ENCODE results near the gene ZNF653.
A peak's percentile ranks its signal among the peaks of the same experiment; 100 is the strongest.

ZNF653 gene

GRCh38 chr19:11513946-11514345 lies 8.3 kb upstream of the ZNF653 start:
- DNase-seq, result no peak

DNA sequence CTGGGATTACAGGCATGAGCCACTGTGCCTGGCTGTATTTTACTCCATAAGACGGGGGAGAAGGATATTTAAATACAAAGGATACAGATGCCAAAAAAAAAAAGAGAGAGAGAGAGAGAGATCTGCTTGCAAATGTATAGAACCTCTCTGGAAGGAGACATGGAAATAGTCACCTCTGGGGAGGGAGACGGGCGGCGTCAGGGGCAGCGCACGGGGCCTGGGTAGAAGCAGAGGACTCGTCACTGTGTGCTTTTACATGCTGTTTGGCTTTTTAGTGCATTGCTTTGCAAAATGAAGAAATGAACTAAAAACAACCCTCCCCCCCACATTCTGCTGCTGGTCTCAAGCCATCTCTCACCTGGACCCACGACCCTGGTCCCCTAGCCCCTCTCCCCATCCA lies 4.8 kb upstream of the ZNF653 start:
- DNase-seq, result no peak

DNA sequence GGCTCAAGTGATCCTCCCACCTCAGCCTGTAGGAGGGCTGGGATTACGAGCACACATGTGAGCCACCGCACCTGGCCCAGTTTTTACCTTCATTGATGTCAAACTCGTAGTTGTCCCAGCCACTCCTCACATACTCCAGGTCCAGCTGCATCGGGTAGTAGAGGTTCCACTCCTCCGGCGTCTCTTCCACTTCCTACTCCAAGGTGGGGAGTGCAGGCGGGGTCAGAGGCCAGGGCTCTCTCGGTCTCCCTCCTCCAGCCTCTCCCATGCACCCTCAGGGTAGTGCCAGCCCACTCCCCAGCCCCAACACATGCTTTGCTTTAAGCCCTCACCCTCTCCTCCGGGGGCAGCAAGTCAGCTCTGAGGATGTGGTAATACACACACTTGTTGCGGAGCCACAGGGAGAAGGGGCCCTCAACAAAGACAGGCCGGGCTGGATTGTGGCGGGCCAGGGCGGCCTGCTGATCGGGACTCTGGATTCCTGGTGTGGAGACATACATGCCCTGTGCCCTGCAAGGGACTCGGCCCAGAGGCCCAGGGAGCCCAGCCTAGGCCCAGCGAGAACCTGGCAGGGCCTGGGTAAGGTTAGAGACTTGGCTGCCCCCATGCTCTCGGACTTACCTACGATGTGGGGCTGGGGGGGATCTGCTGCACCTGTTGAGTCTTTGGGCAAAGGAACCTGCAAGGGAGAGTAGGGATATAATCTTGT lies 1.9 kb upstream of the ZNF653 start:
- no peak for DNase-seq

DNA sequence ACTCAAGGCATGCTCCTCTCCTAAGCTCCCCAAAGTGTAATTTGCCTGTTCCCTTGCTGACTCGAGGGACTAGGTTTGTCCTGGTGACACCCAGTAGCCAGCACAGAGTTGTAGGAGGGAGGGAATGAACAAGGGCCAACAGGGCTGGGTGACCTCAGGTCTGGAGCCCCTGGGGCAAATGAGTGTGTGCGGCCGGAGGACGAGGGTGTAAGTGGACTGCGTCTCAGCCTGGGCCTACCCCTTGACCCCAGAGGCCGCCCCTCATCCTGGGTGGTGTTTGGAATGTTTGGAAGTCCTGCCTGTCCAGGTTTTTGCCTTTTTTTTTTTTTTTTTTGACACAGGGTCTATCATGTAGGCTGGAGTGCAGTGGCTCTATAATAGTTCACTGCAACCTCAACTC lies 1.3 kb upstream of the ZNF653 start:
- DNase-seq, result no peak

DNA sequence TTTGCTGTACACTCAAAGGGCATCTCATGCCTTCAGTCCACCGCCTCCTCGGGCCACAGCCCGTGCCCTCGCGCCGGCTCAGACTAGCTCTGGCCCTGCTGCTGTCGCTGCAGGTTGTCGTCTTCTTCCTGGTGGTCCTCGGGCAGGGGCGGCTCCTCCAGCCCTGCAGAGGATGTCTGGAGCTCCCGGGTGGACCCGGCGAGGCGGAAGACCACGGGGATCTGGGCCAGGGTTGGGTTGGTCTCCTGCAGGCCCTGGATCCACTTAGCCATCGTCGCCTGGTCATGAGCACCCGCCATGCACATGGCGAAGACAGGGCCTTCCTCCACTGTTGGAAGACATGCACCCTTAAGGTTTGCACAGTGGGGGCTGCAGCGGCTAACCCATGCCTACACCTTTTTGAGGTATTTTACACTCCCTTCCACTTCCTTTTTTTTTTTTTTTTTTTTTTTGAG lies 489 bp upstream of the ZNF653 start:
- DNase-seq, result no peak

DNA sequence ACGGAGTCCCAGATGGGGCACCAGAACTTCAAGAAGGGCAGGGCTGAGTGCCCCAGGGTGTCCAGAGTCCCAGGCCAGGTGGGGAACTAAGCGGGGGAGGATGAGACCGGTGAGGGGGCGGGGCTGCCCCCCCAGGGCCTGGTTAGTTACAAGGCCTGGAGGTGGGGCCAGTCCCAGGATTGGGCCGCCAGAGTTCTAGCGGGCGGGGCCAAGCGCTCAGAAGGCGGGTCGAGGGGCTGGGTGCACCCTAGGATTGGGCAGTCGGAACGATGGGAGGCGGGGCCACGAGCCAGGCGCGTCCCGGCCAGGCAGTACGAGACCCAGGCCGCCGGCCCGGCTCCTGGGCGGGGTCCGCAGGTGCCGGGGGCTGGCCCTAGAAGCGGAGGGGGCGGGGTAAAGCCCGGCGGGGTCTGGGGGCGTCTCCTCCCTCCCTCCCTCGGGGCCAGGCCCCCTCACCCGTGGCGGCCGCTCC lies 571 bp downstream of the ZNF653 start:
- peak; percentile 95 for DNase-seq

GRCh38 chr19:11504502-11505031 lies 1.1 kb downstream of the ZNF653 start:
- DNase-seq, result no peak

DNA sequence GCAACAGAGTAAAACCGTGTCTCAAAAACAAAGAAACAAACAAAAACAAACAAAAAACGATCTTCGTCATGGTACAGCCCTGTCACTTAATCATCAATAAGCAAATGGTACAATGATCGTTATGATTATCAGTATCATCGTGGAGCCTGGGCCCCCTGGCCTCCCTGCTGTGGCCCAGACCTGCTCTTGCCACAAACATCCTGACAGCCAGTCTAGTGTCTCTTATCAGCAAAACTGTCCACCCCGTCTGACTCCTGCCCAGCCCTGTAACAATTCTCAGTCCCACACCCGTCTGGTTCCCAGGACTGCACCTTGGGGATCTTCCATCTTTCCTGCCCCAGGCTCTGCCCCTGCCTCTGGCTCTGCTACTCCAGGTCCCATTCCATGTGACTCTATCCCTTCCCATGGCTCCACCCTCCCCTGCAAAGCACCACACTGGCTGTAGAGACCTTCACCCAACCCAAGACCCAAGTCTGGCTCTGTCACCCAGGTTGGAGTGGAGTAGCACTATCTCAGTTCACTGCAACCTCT lies 5.7 kb downstream of the ZNF653 start:
- no peak for DNase-seq

DNA sequence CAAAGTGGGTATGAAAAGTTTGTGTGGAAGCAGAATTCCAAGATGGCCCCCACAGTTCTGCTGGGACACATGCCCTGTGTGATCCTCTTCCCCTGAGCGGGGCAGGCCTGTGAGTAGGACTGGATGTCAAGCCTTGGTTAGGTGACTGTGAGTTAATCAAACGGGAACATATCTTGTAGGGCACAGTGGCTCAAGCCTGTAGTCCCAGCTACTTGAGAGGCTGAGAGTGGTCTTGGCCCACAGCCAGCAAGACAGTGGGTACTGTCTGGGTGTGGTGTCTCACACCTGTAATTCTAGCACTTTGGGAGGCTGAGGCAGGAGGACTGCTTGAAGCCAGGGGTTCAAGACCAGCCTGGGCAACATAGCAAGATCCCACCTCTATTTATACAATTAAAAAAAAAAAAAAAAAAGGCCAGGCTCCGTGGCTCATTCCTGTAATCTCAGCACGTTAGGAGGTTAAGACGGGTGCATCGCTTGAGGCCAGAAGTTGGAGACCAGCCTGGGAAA lies 6.4 kb downstream of the ZNF653 start:
- no peak for DNase-seq

GRCh38 chr19:11496391-11497163 lies 9.1 kb downstream of the ZNF653 start:
- DNase-seq, result peak; percentile 55

DNA sequence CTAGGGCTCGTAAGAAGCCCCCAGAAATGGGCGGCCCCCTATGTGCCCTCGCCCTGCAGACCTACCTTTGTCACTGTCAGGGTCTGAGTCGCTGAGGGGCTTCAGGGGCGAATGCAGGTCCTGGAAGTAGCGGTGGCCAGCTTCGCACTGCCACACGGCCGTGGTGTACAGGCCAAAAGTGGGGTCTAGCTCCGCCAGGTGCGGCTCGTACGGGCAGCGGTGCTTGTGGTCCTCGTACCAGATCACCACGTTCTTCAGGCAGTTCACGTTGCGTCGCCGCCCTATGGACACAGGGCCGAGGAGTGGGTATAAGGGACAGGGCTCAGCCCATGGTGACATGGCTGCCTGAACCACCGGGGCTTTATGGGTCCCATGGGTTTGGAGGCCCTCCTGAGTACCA lies 9.8 kb downstream of the ZNF653 start:
- DNase-seq, result no peak

GRCh38 chr19:11495481-11495880 lies 10.2 kb downstream of the ZNF653 start:
- no peak for DNase-seq

DNA sequence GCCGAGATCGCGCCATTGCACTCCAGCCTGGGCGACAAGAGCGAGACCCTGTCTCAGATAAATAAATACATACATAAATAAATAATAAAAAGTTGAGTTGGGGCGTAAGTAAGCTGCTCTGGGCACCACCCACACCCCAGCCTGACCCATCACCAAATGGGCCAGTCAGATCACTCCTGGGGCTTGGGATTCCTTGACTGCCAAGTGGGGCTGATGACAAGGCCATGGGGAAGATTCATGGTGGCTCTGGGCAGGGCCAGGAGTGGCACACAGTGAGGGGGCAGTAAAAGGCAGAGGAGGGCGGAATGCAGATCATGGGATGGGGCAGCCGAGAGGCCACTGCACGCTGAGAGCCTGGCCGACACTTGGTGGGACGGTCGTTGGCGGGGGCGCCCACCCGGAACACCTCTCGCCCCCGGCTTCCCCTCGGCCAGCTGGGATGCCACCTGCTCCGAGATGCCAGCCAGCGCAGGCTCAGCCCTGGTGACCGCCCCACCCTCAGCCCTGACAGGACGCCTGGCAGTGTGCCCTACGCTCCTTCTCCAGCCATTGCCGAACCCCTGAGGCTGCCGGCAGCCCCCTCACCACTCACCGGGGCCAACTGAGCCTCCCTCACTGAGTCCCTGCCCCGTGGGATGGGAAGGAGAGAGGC lies 10.9 kb downstream of the ZNF653 start:
- no peak for DNase-seq

DNA sequence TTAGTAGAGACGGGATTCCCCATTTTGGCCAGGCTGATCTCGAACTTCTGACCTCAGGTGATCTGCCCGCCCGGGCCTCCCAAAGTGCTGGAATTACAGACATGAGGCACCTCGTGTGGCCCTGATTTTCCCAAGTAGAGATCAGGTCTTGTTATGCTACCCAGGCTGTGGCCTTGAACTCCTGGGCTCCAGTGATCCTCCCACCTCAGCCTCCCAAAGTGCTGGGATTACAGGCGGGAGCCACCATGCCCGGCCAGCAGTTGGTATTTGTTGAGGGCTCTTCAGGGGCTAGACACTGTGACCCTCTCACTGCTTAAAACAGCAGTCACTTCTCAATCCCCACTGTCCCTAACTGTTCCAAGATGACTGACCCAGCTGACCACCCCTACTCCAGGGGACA lies 16.3 kb downstream of the ZNF653 start:
- no peak for DNase-seq

DNA sequence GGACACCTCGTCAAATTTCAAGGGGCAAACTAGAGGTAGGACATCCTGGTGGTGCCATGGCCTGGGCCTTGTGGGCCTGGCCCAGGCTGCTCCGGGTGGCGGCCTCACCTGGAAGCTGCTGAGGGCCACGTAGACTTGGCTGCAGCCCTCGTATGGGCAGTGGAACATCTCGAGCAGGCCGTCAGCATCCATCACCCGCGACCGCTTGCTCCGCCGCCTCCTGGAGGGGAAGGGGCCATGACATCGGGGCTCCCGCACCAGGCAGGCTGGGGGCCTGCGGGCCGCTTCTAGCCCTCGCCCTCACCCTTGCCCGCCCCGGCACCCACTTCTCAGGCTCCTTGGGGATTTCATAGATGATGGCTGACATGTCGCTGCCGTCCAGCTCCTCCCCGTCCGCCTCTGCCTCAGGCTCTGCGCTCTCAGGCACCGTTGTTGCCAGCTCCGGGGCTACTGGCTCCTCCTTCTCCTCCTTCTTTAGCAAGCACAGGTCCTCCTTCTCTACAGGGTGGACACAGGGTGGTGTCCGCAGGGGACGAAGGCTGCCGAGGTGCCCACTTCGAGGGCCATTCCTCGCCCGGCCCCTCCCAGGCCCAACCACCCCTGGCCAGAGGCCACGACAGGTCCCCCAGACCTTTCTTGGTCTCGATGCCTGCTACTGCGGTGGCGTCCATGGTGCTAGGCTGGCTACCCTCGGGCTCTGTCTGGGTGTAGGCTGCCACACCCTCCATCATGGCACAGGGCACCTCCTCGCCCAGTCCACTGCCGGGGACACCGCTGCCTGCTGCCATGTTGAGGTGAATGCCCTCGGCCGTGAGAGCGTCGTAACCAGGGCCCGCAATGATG lies 18.8 kb downstream of the ZNF653 start:
- DNase-seq, result no peak

- no peak for DNase-seq
Observed at GRCh38 chr19:11485245-11485837, 20.3 kb downstream of the ZNF653 start.

DNA sequence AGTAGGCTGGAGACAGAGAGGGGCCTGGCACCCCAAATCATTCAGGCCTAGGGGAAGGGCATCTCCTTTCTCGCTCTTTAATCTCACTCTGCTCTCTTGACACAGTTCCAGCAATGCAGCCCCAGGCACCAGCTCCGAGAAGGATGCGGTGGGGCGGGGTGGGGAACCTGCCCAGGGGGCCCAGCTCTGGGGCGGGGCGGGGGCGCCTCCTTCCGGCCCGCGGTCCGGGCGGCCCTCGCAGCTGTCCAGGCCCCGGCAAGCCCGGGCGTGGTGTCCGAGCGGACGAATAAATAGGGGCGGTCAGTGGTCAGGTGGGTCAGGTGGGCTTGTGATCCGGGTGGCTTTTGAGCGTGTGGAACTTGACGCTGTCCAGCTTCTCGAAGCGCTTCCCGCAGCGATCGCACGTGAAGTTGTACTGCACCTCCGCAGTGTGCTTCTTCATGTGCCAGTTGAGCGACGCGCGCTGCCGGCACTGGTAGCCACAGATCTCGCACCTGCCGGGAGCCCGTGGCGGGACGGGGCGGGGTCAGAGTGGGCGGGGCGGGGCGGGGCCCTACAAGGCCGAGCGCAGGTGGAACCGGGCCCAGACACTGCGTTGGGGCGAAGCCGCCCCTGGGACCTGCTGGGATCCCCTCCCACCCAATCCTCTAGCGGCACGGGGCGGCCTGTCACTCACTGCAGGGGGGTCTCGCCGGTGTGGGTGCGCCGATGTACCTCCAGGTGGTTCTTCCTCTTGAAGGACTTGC lies 22.1 kb downstream of the ZNF653 start:
- no peak for DNase-seq

GRCh38 chr19:11482384-11483050 lies 23.1 kb downstream of the ZNF653 start:
- peak; percentile 84 for DNase-seq

DNA sequence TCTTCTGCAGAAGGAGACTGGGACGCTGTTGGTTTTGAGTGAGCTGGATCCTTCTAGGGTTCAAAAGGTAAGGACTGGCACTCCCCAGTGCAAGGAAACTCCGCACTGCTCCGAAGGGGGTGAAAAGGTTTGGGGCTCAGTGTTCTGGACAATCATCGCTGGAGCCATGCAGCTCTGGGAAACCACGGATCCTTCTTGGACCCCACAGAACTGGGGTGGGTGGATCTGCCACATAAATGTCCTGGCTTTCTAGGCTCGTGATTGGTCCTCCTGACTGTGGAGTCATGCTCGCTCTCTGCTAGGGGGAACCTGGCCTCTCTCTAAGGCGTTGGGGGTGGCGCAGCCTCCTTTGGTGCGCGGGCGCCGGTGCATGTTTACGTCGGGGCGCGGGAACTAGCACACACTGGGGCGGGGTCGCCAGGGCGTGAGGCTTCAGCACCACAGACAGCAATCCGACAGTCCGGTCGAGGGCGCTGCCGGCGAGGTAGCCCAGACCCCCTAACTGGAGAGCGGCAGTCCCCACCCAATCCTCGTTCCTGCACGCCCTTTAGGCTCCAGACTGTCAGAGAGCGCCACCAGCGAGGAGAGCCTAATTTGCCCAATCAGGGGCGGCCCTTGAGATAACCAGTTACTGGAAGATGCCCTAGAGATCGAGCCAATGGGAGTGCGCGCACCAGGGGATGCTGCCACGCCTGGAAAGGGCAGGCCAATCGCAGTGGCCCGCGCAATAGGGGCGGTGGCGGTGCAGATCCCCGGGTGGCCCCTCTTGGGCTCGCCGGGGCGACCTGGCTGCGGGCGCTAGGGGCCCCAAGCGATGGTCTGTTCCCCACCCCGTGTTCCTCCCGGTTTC lies 23.9 kb downstream of the ZNF653 start:
- peak; percentile 80 for DNase-seq
